SU-DHL-6 (cell line): ENCODE measurements around the gene COL5A1.

ENCODE experiments used
- H2AFZ ChIP-seq: fragments of 200-600 bp; sonication (generic); 2 replicates; pipeline ENCODE4 v1.6.1; 2014; ENCODE audit warnings: low read depth, mild to moderate bottlenecking, moderate library complexity, mixed read lengths, antibody characterized with exemption, low read length; ENCODE audit not compliant: severe bottlenecking
- H3F3A ChIP-seq: fragments of 200-600 bp; shearing (Covaris generic); 2 replicates; pipeline ENCODE4 v1.6.0; 2016; ENCODE audit warnings: antibody characterized with exemption, mild to moderate bottlenecking; ENCODE audit not compliant: insufficient read depth
- H3K27ac ChIP-seq: fragments of 200-600 bp; sonication (generic); 2 replicates; pipeline ENCODE4 v1.5.1; 2016; ENCODE audit warnings: low read depth, mild to moderate bottlenecking, low read length, moderate library complexity, mixed read lengths
- H3K27me3 ChIP-seq: fragments of 200-600 bp; sonication (generic), shearing (Covaris generic); 2 replicates; pipeline ENCODE4 v1.6.0; 2014; ENCODE audit warnings: mild to moderate bottlenecking, low read length
- H3K36me3 ChIP-seq: fragments of 200-600 bp; sonication (generic); 2 replicates; pipeline ENCODE4 v1.6.1; 2014; ENCODE audit warnings: mild to moderate bottlenecking, low read length, mixed read lengths
- H3K4me2 ChIP-seq: fragments of 300-600, 200-600 bp; shearing (Covaris generic), sonication (generic); 2 replicates; pipeline ENCODE4 v1.6.0; 2014; ENCODE audit warnings: low read length, low read depth, mild to moderate bottlenecking; ENCODE audit not compliant: poor library complexity, severe bottlenecking
- H3K4me3 ChIP-seq: fragments of 200-600 bp; sonication (generic); 2 replicates; pipeline ENCODE4 v1.5.1; 2014; ENCODE audit warnings: antibody characterized with exemption, low read length, mild to moderate bottlenecking, mixed read lengths; ENCODE audit not compliant: insufficient read depth, poor library complexity, severe bottlenecking
- H3K79me2 ChIP-seq: fragments of 200-600 bp; sonication (generic); 2 replicates; pipeline ENCODE4 v1.6.1; 2014; ENCODE audit warnings: mild to moderate bottlenecking, low read length, moderate library complexity; ENCODE audit not compliant: insufficient read depth
- H3K9ac ChIP-seq: fragments of 200-600 bp; sonication (generic); 2 replicates; pipeline ENCODE4 v1.7.0; 2014; ENCODE audit warnings: mild to moderate bottlenecking, low read length
- H3K9me2 ChIP-seq: fragments of 200-600 bp; sonication (generic); replicated peaks from 2 replicates; pipeline ENCODE4 v1.6.1; 2014; ENCODE audit warnings: low read length; ENCODE audit not compliant: insufficient read depth
- H3K9me3 ChIP-seq: fragments of 200-600 bp; sonication (generic); 2 replicates; pipeline ENCODE4 v1.6.1; 2014; ENCODE audit warnings: low read length, mixed read lengths; ENCODE audit not compliant: insufficient read depth
- H4K20me1 ChIP-seq: fragments of 200-600 bp; sonication (generic); 2 replicates; pipeline ENCODE4 v1.6.1; 2014; ENCODE audit warnings: low read depth, mild to moderate bottlenecking, antibody characterized with exemption, low read length, moderate library complexity, mixed read lengths
- EZH2phosphoT487 ChIP-seq: fragments of 200-600 bp; sonication (generic), shearing (Covaris generic); conservative IDR thresholded peaks from 2 replicates; pipeline ENCODE4 v1.6.1; 2018; ENCODE audit warnings: mild to moderate bottlenecking, antibody characterized with exemption, low read length, moderate library complexity, mixed read lengths
- TF ChIP-seq, protein P1 (sequence below): fragments of 200-600 bp; sonication (generic); IDR thresholded peaks from one replicate; pipeline ENCODE4 v1.5.1; 2017; ENCODE audit warnings: antibody characterized with exemption, mild to moderate bottlenecking, low read length, moderate library complexity; ENCODE audit not compliant: insufficient read depth, poor library complexity, severe bottlenecking

The COL5A1 gene

DNA sequence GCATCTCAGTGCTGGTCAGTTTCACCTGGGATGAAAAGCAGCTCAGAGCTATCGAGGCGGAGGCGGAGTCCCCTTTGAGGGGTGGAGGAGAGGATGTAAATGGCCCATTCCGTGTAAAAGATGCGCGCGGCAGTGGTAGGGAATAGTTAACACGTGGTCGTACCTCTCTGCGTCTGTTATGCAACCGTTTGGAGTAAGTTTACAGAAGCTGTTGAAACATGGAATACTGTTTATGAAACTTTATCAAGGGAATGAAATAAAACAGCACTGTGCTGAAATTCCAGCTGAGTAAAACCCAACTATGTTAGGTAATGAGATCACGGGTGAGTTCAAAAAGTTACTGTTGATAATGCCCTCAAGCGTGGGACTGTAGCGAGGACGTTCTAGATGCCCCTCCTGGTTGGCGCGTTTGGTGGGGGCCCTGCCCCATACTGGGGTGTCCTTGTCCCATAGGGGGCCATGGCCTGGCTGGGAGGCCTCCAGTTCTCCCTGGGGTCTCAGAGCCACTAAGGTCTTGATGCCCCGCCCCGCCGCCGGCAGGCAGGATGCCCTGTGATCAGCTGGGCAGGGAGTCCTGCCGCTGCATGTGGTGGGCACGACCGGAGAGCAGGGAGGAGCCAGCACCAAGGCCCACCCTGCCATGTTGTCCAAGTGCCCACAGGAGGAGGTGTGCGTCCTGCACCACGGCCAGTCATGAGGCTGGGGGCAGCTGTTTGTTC is 90.9 kb downstream of the COL5A1 start:
- no peaks in the 10 kb centered on the region for H3K36me3 ChIP-seq
- no peaks in the 10 kb centered on the region for H3K79me2 ChIP-seq
- no peaks in the 10 kb centered on the region for H3F3A ChIP-seq

DNA sequence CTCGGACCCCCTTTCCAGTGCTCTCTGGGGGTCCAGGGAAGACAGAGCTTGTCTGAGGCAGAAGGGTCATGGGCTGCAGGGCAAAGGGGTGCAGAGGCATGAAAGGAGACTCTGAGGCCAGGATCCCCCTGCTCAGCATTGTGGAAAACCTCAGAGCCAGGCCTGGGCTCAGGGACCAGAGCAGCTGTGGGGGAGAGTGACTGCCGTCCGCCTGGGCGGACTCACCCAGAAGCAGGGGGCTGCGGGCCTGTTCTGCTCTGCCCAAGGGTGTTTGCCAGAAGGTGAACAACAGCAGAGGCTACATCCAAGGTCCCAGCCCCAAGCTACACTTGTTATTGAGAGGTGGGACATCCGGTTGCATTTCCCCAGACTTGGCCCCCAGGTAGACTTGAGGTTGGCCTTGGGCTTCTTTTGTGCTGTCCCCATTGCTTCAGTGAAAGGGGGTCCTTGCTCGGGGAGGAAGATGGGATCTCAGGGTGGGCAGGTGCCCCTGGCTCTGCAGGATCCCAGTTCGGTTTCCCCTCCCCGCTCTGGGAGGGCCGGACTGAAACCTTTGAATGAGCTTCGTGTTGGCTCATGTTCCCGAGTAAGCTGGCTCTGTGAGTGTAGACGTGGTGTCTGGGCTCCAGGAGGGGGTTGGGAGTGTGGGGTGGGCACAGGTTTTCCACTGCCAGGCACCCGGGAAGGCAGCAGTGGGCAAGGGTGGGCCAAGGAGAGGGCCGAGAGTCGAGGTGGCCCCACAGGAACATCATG is 92.1 kb downstream of the COL5A1 start:
- Histone ChIP-seq H4K20me1 (no peaks in the 10 kb centered on the region), H3K27ac (no peak overlapping the region), H3K9me3 (no peaks in the 10 kb centered on the region), H3K36me3 (no peaks in the 10 kb centered on the region), H2AFZ (no peak overlapping the region), H3K9ac (no peak overlapping the region), H3K4me2 (no peak overlapping the region), H3K27me3 (no peaks in the 10 kb centered on the region), H3K4me3 (no peak overlapping the region), H3K9me2 (no peaks in the 10 kb centered on the region), H3F3A (no peaks in the 10 kb centered on the region), H3K79me2 (no peaks in the 10 kb centered on the region)
- no peak for TF ChIP-seq EZH2phosphoT487
- TF ChIP-seq, protein P1, sequence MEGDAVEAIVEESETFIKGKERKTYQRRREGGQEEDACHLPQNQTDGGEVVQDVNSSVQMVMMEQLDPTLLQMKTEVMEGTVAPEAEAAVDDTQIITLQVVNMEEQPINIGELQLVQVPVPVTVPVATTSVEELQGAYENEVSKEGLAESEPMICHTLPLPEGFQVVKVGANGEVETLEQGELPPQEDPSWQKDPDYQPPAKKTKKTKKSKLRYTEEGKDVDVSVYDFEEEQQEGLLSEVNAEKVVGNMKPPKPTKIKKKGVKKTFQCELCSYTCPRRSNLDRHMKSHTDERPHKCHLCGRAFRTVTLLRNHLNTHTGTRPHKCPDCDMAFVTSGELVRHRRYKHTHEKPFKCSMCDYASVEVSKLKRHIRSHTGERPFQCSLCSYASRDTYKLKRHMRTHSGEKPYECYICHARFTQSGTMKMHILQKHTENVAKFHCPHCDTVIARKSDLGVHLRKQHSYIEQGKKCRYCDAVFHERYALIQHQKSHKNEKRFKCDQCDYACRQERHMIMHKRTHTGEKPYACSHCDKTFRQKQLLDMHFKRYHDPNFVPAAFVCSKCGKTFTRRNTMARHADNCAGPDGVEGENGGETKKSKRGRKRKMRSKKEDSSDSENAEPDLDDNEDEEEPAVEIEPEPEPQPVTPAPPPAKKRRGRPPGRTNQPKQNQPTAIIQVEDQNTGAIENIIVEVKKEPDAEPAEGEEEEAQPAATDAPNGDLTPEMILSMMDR: no peak

More for the DNA sequence above, 90.9 kb downstream of the COL5A1 start:
- TF ChIP-seq EZH2phosphoT487: no peak
- TF ChIP-seq, protein P1: no peak
- Histone ChIP-seq H3K4me2 (no peak overlapping the region), H2AFZ (no peak overlapping the region), H3K9me2 (no peaks in the 10 kb centered on the region), H3K27ac (no peak overlapping the region), H3K9ac (no peak overlapping the region), H3K9me3 (no peaks in the 10 kb centered on the region), H4K20me1 (no peaks in the 10 kb centered on the region), H3K27me3 (no peaks in the 10 kb centered on the region), H3K4me3 (no peak overlapping the region)

DNA sequence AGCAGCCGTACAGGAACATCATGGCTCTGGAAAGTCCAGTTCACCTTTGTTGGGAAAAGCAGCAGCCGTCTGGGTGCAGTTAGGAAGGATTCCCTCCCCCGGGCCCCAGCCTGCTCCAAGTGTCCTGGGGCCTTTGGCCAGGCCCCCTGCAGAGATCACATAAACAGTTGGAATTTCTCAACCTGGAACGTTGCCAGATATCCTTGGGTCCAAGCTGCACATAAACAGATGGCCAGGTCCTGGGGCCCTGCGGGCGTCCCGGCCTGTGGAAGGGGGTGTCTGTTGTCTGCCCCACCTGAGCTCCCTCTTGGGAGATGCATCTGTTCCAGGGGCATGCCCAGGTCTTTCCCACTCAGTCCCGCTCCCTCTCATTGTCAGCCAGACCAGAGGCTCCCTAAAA is 92.7 kb downstream of the COL5A1 start:
- Histone ChIP-seq H3K9ac (no peak overlapping the region), H3K27me3 (no peaks in the 10 kb centered on the region), H3K27ac (no peak overlapping the region), H3K9me3 (no peaks in the 10 kb centered on the region), H3K4me3 (no peak overlapping the region), H3K4me2 (no peak overlapping the region), H3K9me2 (no peaks in the 10 kb centered on the region), H3K36me3 (no peaks in the 10 kb centered on the region), H2AFZ (no peak overlapping the region), H3F3A (no peaks in the 10 kb centered on the region), H4K20me1 (no peaks in the 10 kb centered on the region), H3K79me2 (no peaks in the 10 kb centered on the region)
- TF ChIP-seq, protein P1: no peak
- no peak for TF ChIP-seq EZH2phosphoT487
